Measurements from ENCODE around the gene RAB3IL1.

RAB3IL1 gene

GRCh38 chr11:61903845-61904244 lies 13.5 kb downstream of the RAB3IL1 start:
- DNase-seq = no peak

DNA sequence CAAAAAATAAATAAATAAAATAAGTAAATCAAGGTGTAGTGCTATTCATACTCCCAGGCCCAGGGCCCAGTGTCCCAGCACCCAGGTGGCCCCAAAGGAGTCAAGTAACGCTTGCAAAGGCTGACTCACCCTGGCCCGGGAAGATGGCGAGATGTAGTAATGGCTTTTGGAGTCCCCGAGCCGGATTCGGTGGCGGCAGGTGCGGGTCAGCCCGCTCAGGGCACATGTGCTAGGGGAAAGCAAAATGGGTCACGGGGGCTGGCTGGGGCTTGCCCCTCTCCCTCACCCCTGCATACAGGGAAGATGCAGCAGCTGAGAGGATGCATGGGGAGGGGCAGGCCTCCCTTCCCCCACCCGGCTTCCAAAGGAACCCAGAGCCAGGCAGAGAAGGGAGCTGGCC lies 15.1 kb downstream of the RAB3IL1 start:
- DNase-seq = no peak

- no peak for DNase-seq
Measured at GRCh38 chr11:61901397-61901796, 16.0 kb downstream of the RAB3IL1 start.

GRCh38 chr11:61900251-61900650 lies 17.1 kb downstream of the RAB3IL1 start:
- DNase-seq = no peak

DNA sequence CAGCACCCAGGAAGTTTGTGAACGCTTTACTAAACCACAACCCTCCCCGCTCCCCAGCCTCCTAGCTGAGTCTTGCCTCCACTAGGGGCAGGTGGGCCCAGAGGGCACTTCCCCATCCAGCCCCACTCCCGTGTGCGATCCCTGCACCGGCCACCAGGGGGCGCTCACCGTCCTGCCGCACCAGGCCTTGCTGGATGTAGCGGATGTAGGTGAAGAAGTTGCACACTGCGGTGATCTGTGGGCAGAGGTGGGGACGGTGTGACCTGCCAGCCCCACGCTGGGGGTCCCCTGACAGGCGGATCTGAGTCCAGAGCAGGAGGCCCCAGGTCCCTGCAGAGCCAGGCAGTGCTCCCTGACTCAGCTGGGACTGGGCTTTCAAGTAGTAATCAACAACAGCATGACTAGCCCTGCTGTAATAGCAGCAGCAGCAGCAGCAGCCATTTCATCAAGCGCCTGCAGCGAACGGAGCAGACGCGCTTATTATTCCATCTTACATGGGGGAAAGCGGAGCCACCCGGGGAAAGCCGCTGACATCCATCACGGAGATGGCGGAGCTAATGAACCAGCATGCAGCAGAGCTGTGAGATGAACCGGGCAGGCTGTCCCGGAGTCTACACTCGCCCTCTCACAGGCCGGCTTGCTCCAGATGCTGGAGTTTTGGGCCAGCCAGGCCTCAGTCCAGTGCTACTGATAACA lies 18.1 kb downstream of the RAB3IL1 start:
- peak; percentile 45 for DNase-seq

GRCh38 chr11:61898247-61898582 lies 19.2 kb downstream of the RAB3IL1 start:
- DNase-seq = no peak

DNA sequence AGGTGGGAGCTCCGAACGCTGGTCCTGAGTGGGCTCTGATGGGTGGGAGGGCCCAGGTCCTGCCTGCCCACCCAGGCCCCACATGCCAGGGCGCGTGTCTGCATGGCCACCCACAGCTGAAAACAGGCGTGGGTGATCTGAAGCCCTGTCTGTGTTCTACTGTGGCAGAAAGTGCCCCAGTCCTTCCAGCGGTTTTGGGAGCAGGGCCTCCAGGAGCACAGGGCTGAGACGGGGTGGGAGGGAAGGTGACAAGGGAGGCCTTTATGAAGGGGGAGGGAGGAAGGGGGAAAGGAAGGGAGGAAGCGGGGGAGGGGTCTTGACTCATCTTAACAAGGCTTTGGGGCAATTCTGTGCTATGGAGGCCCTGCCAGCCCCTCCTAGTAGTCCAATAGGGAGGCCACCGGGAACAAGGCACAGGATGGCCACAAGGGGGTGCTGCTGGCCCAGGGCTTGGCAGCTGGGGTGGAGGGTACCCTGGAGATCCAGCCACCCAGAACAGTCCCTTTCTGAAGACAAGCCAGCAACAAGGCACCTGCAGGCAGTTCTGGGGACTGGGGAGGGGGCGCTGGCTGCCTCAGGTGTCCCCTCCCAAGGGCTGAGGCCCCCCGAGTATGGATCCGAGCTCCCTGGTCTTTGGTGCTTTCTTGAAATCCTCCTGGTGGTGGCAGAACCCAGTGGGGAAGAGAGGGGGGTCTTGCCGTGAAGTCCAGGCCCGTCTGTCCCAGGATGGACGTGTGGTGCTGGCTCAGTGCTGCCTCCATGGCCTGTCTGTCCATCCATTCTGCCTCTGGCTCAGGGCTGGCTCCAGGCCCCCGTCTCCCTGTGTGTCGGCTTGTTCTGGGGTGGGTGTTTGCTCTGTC lies 19.7 kb downstream of the RAB3IL1 start:
- peak; percentile 49 for DNase-seq

DNA sequence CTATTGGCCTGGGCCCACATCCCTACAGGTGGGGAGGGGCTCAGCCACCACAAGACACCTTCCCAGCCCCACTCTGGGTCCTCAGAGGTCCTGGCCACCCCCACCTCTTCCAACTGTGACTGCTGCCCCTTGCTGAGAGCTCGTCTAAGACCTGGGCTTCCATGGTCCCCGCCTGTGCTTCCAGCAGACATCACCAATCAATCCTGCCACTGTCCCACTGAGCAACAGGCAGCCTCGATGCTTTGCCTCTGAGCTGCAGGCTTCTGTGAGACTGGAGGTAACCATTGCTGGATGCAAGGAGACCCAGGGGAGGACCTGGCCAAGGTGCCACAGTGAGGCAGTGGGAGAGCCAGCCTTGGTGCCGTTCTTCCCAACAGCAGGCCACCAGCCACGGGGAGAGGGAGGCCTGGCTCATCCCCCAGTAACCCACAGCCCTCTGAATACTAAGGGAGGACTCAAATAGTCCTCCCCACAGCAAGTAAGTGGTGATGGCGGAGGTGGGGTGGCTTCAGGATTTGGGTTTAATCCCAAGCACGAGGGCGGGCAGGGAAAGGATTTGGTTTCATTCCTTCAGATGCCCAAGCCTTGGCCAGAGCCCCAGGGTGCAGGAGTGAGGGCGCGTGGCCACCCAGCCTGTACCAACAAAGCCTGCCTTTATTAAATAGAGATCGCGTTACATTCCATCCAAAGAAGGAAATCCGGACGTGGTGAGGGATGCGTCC lies 20.5 kb downstream of the RAB3IL1 start:
- DNase-seq = no peak

GRCh38 chr11:61895718-61896059 lies 21.7 kb downstream of the RAB3IL1 start:
- DNase-seq = no peak

DNA sequence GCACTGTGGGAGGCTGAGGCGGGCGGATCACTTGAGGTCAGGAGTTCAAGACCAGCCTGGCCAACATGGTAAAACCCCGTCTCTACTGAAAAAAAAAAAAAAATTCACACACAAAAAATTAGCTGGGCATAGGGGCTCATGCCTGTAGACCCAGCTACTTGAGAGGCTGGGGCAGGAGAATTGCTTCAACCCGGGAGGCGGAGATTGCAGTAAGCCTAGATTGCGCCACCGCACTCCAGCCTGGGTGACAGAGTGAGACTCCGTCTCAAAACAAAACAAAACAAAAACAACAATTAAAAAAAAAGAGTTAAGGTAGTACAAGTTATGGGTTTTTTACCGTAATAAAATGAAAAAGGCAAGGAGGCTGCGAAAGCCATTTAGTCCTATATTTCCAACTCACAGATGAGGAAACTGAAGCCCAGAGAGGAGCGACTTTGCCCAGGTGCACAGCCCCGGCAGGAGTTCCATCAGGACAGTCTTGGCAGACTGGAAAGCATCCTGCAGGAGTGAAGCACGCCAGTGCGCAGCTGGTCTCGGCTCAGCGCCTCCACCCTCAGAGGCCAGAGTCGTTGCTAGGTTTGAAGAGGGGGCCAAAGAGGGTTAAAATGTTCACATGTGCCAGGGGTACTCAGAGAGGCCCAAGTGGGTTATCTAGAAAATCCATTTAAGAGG lies 22.2 kb downstream of the RAB3IL1 start:
- no peak for DNase-seq

- DNase-seq = no peak
Measured at GRCh38 chr11:61893981-61894380, 23.4 kb downstream of the RAB3IL1 start.

DNA sequence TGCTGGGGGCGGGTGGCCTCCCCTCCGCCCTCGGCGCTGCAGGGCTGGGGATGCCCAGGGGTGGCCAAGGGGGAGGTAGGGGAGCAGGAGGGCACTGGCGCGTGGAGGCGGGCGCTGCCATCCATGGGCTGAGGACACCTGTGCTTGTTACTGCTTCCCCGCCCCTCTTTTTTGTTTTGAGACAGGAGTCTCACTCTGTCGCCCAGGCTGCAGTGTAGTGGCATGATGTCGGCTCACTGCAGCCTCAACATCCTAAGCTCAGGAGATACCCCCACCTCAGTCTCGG lies 25.3 kb downstream of the RAB3IL1 start:
- DNase-seq = peak; percentile 60

DNA sequence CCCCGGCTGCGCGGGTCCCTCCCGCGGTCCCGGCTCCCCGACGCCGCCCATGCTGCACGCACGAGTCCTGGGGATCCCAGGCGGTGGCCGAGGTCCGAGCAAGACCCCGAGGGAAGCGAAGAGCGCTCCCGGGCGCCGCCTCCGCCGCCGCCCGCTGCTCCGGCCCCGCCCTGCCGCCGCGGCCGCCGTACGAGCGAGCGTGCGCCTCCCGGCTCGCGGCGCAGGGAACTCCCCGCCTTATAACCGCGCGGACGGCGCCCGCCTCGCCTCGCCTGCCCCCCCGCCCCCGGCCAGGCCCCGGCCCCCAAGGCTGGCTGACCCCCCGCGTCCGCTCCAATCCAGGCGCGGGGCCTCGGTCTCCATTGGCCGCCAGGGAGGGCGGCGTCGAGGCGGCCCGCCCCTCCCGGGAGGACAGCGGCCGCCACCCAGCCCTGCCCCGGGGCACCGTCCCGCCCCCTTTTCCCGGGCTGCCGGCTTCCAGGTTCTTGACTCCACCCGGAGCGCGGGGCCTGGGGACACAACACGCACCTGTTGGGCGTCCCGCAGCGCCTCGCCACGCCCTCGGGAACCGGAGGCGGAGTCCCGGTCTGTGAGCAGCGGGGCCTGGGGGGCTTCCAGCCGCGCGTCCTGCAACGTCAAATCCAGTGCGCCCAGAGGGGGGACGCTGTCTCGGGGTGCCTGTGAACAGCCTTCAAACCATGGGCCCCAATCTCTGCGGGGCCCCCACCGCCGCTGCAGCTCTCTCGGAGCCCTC lies 25.9 kb downstream of the RAB3IL1 start, which contains the start of gene FADS3:
Gene FADS3, minus strand, starts transcription at position 215 of the 754 bp plus-strand sequence. Its CDS starts 164 bp downstream, at position 51.
- peak; percentile 93 for DNase-seq

GRCh38 chr11:61890529-61891330 lies 26.6 kb downstream of the RAB3IL1 start:
- peak; percentile 46 for DNase-seq

DNA sequence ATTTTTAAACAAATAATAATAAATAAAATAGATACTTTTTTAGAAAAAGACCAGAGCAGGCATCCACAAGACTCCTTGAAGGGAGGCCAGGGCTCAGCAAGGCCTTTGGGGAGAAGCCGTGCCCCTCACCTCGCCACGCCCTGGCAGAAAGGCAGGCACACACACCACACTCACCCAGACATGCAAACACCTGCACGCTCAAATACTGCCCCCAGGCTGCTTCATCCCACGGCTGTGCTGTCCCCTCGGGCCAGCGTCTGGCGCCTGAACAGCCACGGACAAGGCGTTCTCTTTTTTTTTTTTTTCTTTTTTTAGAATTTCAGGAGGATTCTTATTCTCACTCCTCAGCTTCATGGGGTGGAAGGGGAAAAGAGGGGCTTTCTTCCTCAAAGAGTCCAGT lies 27.5 kb downstream of the RAB3IL1 start:
- DNase-seq = no peak

GRCh38 chr11:61888590-61888989 lies 28.8 kb downstream of the RAB3IL1 start:
- no peak for DNase-seq

- DNase-seq = no peak
Measured at GRCh38 chr11:61887839-61888494, 29.4 kb downstream of the RAB3IL1 start.

- DNase-seq = no peak
Measured at GRCh38 chr11:61886643-61887042, 30.7 kb downstream of the RAB3IL1 start.

DNA sequence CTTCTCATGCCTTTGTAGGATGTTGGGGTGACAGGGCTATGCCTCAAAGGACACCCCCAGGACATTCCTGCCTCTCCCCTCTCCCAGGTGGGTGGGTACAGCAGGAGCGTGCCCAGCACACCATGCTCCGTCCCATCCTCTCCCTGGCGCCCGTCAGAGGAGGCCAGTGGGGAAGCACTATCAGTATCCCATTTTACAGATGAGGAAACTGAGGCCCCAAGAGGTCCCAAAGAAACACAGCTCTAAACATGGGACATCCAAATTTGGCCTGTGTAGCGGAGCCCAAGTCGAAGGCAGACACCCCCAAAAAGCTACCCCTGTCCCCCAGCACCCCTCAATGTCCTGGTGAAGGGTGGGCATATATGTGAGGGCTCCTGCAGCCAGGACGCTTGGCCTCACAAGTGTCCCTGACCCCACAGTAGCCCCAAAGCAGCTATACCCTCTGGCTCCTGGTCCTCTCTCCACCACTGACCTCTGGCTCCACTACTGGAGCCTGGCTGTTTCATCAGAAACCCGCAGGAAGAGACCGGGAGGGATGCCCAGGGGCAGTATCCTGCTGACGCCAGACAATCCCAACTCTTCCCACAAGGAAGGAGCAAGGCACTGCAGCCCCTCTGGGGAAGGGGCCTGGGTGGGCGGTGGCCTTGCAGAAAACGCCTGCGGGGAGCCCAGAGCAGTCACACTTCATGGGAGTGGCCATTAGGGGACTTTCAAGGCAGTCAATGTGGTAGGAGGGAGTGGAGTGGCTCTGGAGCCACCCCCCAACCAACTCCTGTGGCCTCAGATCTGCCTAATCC lies 31.4 kb downstream of the RAB3IL1 start:
- DNase-seq = no peak

GRCh38 chr11:61885166-61885778 lies 32.1 kb downstream of the RAB3IL1 start:
- DNase-seq = peak; percentile 57
